Loucy (cell line): ENCODE data around the gene DDN.

Experiments used
- H2AFZ ChIP-seq: fragments of 200-600 bp; sonication (generic); 2 replicates; pipeline ENCODE4 v1.6.0; 2016; ENCODE audit warnings: antibody characterized with exemption, mild to moderate bottlenecking, low read length, moderate library complexity
- H3F3A ChIP-seq: fragments of 200-600 bp; 2 replicates; pipeline ENCODE4 v1.6.0; 2016; ENCODE audit warnings: antibody characterized with exemption, low read depth, mild to moderate bottlenecking
- H3K27me3 ChIP-seq: fragments of 200-600 bp; sonication (generic); 2 replicates; pipeline ENCODE4 v1.6.1; 2014; ENCODE audit warnings: low read length, mild to moderate bottlenecking; ENCODE audit not compliant: insufficient read depth, poor library complexity, severe bottlenecking
- H3K36me3 ChIP-seq: fragments of 200-600 bp; sonication (generic); 2 replicates; pipeline ENCODE4 v1.6.1; 2016; ENCODE audit warnings: low read length; ENCODE audit not compliant: insufficient read depth
- H3K4me1 ChIP-seq: fragments of 200-600 bp; sonication (generic); 2 replicates; pipeline ENCODE4 v1.5.1; 2014; ENCODE audit warnings: low read length, mild to moderate bottlenecking; ENCODE audit not compliant: insufficient read depth, poor library complexity, severe bottlenecking
- H3K4me2 ChIP-seq: fragments of 200-600 bp; sonication (generic); 2 replicates; pipeline ENCODE4 v1.6.0; 2014; ENCODE audit warnings: antibody characterized with exemption, low read length, low read depth, mild to moderate bottlenecking; ENCODE audit not compliant: poor library complexity, severe bottlenecking
- H3K4me3 ChIP-seq: fragments of 200-600 bp; sonication (generic); 2 replicates; pipeline ENCODE4 v1.5.1; 2014; ENCODE audit warnings: low read length, mild to moderate bottlenecking, mixed read lengths; ENCODE audit not compliant: poor library complexity, severe bottlenecking
- H3K79me2 ChIP-seq: fragments of 200-600 bp; sonication (generic); 2 replicates; pipeline ENCODE4 v1.6.1; 2014; ENCODE audit warnings: low read length; ENCODE audit not compliant: insufficient read depth
- H3K9ac ChIP-seq: fragments of 200-600 bp; sonication (generic); 2 replicates; pipeline ENCODE4 v1.6.0; 2014; ENCODE audit warnings: mild to moderate bottlenecking, low read depth, low read length, moderate library complexity; ENCODE audit not compliant: poor library complexity, severe bottlenecking
- H3K9me2 ChIP-seq: fragments of 200-600 bp; sonication (generic); replicated peaks from 2 replicates; pipeline ENCODE4 v1.6.1; 2016; ENCODE audit warnings: low read depth, low read length, mixed read lengths
- H3K9me3 ChIP-seq: fragments of 200-600 bp; sonication (generic); 2 replicates; pipeline ENCODE4 v1.6.1; 2014; ENCODE audit warnings: mild to moderate bottlenecking, antibody characterized with exemption, low read length, low read depth; ENCODE audit not compliant: insufficient read depth
- H4K20me1 ChIP-seq: fragments of 200-600 bp; sonication (generic); 2 replicates; pipeline ENCODE4 v1.6.0; 2014; ENCODE audit warnings: antibody characterized with exemption, low read length, mild to moderate bottlenecking; ENCODE audit not compliant: insufficient read depth, poor library complexity, severe bottlenecking
- EZH2phosphoT487 ChIP-seq: fragments of 200-600 bp; IDR thresholded peaks from 2 replicates; pipeline ENCODE4 v1.6.1; 2018; ENCODE audit warnings: antibody characterized with exemption, mild to moderate bottlenecking, moderate library complexity, borderline replicate concordance
- TF ChIP-seq, protein P1 (sequence below): fragments of 200-600 bp; sonication (generic); conservative IDR thresholded peaks from 2 replicates; pipeline ENCODE4 v1.5.1; 2014; ENCODE audit warnings: mild to moderate bottlenecking, antibody characterized with exemption, low read length

Gene DDN

DNA sequence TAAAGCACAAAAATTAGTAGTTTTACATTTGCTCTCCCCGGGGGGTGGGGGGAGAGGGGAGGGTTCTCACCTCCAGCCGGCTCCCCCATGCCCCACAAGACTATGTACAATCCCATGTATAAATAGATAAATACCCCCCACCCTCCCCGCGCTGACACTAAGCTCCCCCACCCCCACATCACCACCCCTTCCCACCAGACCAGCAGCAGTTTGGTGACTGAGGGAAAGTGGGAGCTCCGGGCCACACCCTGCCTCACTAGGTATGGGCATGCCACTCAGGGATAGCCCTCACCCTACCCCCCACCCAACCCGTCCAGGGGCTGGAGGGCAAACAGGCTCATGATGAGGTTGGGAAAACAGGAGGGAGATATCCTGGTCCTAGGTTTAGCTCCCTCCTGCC is 21.3 kb upstream of the DDN start:
- Histone ChIP-seq H3K27me3 (no peaks in the 10 kb centered on the region), H3K4me3 (no peak overlapping the region), H3K9me3 (no peaks in the 10 kb centered on the region), H4K20me1 (no peaks in the 10 kb centered on the region), H3K4me1 (peaks cover 20% of the 10 kb centered on the region), H3K9ac (no peak overlapping the region), H2AFZ (no peak overlapping the region), H3K9me2 (no peaks in the 10 kb centered on the region), H3K79me2 (0 out of 2 replicates have a peak, but pooled peaks cover 11% of the 10 kb centered on the region), H3F3A (peaks cover 10% of the 10 kb centered on the region), H3K36me3 (peaks cover 39% of the 10 kb centered on the region; the same call in 1 of the 2 replicates), H3K4me2 (no peak overlapping the region)
- TF ChIP-seq, protein P1, sequence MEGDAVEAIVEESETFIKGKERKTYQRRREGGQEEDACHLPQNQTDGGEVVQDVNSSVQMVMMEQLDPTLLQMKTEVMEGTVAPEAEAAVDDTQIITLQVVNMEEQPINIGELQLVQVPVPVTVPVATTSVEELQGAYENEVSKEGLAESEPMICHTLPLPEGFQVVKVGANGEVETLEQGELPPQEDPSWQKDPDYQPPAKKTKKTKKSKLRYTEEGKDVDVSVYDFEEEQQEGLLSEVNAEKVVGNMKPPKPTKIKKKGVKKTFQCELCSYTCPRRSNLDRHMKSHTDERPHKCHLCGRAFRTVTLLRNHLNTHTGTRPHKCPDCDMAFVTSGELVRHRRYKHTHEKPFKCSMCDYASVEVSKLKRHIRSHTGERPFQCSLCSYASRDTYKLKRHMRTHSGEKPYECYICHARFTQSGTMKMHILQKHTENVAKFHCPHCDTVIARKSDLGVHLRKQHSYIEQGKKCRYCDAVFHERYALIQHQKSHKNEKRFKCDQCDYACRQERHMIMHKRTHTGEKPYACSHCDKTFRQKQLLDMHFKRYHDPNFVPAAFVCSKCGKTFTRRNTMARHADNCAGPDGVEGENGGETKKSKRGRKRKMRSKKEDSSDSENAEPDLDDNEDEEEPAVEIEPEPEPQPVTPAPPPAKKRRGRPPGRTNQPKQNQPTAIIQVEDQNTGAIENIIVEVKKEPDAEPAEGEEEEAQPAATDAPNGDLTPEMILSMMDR, result no peak
- no peak for TF ChIP-seq EZH2phosphoT487

GRCh38 chr12:49019443-49020324 is 20.5 kb upstream of the DDN start:
- Histone ChIP-seq H3F3A (peaks cover 10% of the 10 kb centered on the region), H3K9me2 (no peaks in the 10 kb centered on the region), H3K9ac (peak overlapping the region; percentile 88), H3K9me3 (no peaks in the 10 kb centered on the region), H3K4me2 (peak overlapping the region; percentile 89), H3K4me3 (peak overlapping the region; percentile 91), H3K4me1 (peaks cover 20% of the 10 kb centered on the region), H4K20me1 (no peaks in the 10 kb centered on the region), H3K79me2 (0 out of 2 replicates have a peak, but pooled peaks cover 11% of the 10 kb centered on the region), H3K27me3 (no peaks in the 10 kb centered on the region), H3K36me3 (peaks cover 31% of the 10 kb centered on the region; the same call in 1 of the 2 replicates), H2AFZ (no peak overlapping the region)
- no peak for TF ChIP-seq EZH2phosphoT487
- TF ChIP-seq, protein P1, result peak; percentile 63

DNA sequence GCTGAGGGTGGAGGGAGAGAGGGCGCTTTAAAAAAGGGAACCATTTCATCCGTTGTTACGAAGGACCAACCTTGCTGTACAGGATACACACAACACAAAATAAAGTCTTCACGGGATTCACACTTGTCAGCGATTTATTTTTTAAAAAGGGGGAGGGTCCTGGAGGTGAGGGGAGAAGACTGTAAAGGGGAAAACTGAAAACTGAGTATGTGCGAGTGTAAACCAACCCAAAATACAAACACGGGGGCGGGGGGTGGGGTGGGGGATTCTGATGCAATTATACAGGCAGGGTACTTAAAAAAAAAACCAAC is 19.9 kb upstream of the DDN start:
- peak overlapping the region; percentile 88 for H3K9ac ChIP-seq
- H3K9me3 ChIP-seq, result no peaks in the 10 kb centered on the region
- H3K4me2 ChIP-seq, result peak overlapping the region; percentile 89
- TF ChIP-seq EZH2phosphoT487, result no peak
- TF ChIP-seq, protein P1, result no peak
- H3F3A ChIP-seq, result peaks cover 10% of the 10 kb centered on the region
- H3K4me1 ChIP-seq, result peaks cover 20% of the 10 kb centered on the region
- H3K9me2 ChIP-seq, result no peaks in the 10 kb centered on the region
- peak overlapping the region; percentile 91 for H3K4me3 ChIP-seq
- H3K79me2 ChIP-seq, result 0 out of 2 replicates have a peak, but pooled peaks cover 11% of the 10 kb centered on the region
- H4K20me1 ChIP-seq, result no peaks in the 10 kb centered on the region
- peaks cover 26% of the 10 kb centered on the region; the same call in 1 of the 2 replicates for H3K36me3 ChIP-seq
- H3K27me3 ChIP-seq, result no peaks in the 10 kb centered on the region
- peak overlapping the region; percentile 64; the same call in 1 of the 2 replicates for H2AFZ ChIP-seq
